GM12873 (cell line): ENCODE data around the gene EMC6.

Source experiments
- TF ChIP-seq, protein P1 (sequence below): IDR thresholded peaks from 2 replicates; pipeline ENCODE4 v1.5.1; 2012; ENCODE audit warnings: low read depth, mild to moderate bottlenecking, moderate library complexity, low read length, control low read depth; ENCODE audit not compliant: insufficient read depth; ENCODE audit errors: missing control alignments

The EMC6 gene

DNA sequence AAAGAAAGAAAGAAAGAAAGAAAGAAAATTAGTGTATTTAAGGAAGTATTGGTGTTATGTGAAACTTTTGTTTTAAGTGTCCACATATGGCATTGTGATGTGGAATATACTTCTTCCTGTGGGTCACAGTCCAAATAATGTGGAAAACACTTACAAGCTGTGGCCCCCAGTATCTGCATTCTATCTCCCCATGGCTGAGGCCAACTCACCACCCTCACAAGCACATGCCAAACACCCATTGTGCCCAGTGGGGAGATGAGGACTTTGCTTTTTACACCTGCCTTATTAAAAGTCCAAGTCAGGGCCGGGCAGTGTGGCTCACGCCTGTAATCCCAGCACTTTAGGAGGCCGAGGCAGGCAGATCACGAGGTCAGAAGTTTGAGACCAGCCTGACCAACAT lies 31.3 kb downstream of the EMC6 start:
- TF ChIP-seq, protein P1, sequence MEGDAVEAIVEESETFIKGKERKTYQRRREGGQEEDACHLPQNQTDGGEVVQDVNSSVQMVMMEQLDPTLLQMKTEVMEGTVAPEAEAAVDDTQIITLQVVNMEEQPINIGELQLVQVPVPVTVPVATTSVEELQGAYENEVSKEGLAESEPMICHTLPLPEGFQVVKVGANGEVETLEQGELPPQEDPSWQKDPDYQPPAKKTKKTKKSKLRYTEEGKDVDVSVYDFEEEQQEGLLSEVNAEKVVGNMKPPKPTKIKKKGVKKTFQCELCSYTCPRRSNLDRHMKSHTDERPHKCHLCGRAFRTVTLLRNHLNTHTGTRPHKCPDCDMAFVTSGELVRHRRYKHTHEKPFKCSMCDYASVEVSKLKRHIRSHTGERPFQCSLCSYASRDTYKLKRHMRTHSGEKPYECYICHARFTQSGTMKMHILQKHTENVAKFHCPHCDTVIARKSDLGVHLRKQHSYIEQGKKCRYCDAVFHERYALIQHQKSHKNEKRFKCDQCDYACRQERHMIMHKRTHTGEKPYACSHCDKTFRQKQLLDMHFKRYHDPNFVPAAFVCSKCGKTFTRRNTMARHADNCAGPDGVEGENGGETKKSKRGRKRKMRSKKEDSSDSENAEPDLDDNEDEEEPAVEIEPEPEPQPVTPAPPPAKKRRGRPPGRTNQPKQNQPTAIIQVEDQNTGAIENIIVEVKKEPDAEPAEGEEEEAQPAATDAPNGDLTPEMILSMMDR, result no peak

DNA sequence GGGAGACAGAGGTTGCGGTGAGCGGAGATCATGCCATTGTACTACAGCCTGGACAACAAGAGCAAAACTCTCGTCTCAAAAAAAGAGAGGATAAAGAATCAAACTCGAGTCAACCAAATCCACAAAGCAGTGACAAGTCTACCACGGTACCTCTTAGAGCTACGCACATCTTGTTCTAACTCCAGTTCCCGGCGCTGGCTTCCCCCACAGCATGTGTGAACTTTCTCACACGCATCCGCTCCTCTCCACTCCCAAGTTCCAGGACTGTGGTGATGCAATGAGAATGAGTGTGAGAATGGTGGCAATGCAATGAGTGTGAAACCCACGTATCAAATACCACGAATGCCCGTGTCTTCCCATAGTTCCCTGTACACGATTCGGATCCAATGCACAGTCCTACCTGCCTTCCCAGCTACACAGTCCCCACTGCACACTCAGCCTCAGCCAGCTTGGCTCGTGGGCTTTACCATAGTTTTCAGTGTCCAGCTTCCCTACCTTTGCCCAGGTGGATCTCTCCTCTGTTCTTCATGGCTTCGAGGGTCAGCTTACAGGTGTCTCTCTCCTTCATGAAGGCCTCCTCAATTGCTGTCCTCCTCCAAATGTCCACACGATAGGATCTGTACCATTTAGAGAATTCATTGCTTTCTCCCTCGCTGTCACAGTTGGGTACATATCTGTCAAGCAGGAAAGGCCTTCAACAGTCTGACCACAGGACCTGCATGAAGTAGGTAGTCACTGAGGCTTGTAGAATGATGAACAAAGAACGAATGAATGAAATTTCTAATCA lies 36.5 kb downstream of the EMC6 start:
- TF ChIP-seq, protein P1, result no peak

DNA sequence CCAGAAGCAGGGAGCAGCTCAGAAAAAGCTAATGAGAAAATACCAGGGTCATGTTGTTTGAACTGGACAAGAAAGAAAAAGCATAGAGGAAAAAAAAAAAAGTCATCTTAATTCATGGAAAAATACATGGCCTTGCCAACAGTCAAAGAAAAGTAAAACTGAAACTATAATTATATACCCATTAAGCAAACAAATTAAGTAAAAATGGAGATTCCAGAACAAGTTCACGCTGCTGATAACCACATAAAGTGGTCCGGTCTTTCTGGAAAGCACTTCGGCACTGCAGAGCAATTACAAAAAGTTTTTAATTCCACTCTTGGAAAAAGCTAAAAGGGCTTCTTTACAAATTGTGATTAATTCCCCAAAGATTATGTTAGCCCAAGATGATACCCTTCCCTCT lies 39.8 kb downstream of the EMC6 start:
- TF ChIP-seq, protein P1, result no peak

DNA sequence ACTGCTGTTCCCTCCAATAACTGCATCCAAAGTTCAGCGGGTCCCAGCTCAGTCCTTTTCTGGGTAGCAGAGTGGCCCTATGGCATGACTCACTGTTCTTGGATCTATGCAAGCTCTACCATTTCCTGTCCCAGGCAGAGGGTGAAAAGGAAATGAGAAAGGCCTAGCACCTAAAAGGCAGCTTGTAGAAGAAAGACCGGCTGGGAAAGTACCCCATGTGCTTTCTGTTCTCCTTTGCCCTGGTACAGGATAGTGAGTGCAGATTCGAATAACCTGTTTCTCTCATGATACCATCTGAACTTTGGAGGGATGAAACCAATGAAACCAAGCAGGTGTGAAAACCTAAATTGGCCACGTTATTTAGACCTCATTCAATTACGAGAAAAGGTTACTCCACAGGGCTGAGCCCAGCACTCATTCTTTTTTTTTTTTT lies 42.4 kb downstream of the EMC6 start:
- TF ChIP-seq, protein P1, result no peak

DNA sequence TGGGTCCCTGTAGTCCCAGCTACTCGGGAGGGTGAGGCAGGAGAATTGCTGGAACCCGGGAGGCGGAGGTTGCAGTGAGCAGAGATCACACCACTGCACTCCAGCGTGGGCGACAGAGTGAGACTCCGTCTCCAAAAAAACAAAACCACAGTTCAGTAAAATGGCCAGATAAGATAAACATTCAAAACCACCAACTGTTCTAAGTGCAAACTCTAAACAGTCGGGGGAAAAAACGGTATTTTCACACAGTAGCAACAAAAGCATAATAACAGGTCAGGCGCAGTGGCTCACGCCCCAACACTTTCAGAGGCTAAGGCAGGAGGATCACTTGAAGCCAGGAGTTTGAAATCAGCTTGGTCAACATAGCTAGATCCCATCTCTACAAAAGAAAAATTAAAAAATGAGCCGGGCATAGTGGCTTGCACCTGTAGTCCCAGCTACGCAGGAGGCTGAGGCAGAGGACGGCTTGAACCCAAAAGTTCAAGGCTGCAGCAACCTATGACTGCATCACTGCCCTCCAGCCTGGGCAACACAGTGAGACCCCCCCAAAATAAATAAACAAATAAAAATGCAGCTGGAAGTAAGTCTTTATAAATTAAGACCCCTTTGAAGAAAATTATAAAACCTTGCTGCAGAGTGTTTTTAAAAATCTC lies 44.3 kb downstream of the EMC6 start:
- TF ChIP-seq, protein P1, result no peak

DNA sequence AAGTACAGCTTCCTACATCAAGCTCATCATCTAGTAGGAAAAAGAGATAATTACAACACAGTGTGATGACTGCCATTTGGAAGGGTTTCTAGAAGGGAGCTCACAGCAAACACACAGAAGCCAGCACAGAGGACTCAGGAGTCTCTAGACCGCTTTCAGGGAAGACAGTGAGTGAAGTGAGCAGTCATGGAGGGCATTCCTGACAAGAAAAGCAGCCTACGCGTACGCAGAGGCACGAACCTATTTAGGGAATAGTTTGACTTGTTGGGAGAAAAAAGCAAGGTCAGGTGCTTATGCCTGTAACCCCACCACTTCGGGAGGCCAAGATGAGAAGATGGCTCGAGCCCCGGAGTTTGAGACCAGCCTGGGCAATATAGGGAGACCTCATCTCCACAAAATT lies 46.7 kb downstream of the EMC6 start:
- TF ChIP-seq, protein P1, result no peak

DNA sequence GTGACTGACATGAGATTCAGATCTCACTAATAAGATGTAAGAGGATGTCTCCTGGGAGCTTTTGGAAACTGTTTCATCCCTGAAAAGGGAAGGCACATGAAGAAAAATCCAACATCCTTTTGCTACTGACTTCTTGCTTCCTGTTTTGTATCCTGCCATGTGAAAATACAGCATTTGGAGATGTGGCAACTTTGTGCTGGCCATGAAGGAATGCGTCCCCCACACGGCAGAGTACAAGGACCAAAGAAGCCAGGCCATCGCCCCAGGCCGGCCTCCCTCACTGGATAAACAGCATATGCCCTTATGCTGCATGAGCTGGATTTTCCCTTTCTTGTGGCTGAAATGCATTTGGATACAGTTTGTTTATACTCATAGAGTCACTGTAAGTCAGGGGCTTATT lies 49.6 kb downstream of the EMC6 start:
- TF ChIP-seq, protein P1, result no peak
